Stimulated activated CD8-positive, alpha-beta memory T cell treated with anti-CD3 and anti-CD28 coated beads, Interleukin-15, amount 100 ng/mL, for 4 hours (primary cell): Measurements from ENCODE around the gene FRMPD4.

Source experiments
- DNase-seq, 2 donors: peaks; one replicate each; pipeline ENCODE4 v3.0.0-alpha.2; 2020; ENCODE audit warnings: low read depth in 2 of 2

The FRMPD4 gene

GRCh38 chrX:12439416-12439815 lies 301.1 kb downstream of the FRMPD4 start:
- no peak for DNase-seq

DNA sequence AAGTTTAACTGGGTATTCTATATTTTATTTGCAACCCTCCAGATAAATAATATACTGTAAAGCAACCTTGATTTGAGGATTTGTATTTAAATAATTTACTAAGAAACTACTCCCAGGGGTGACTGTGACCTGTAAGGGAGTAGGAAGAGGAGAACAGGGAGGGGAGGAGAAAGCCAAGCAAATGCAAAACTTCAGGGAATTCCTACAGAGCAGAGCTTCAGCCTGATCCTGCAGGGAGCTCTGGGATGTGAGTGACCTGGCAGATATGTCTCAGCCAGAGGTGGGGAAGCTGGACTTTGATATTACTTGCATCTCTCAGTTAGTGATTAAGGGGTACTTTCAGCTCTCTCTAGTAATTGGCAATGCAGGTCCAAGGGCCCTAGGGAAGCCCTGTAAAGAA lies 302.0 kb downstream of the FRMPD4 start:
- no peak for DNase-seq

DNA sequence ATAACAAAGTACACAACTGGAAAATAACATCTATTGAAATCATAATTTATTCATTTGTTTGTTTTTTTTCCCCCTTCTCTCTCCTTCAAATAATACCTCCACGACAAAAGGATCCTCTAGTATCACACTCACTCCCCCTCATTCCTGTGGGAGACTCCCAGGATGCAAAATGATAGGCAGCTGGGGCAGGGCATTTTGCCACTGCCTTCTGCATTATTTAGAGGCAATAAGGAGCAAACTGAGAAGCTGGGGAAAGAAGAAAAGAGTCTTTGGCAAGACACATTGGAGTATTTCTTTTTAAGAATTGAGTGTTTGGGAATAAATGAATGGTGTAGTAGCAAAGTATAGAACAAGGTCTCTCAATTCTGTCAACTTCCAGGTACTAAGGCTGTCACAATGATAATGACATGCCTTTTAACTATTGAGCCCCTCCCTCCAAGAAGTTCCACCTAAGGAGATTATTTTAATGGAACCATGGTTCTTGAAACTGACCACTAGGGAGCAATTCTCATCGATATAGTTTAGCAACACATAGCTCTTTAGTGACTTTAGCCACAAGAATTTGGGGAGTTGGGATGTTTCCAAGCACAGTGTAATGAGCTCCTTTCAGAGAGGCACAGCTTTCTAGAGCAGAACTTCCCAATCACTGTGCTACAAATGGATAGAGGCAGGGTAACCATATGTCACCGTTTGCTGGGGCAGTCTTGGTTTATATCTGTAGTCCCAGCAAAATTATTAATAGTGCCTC lies 303.3 kb downstream of the FRMPD4 start:
- DNase-seq = no peak

DNA sequence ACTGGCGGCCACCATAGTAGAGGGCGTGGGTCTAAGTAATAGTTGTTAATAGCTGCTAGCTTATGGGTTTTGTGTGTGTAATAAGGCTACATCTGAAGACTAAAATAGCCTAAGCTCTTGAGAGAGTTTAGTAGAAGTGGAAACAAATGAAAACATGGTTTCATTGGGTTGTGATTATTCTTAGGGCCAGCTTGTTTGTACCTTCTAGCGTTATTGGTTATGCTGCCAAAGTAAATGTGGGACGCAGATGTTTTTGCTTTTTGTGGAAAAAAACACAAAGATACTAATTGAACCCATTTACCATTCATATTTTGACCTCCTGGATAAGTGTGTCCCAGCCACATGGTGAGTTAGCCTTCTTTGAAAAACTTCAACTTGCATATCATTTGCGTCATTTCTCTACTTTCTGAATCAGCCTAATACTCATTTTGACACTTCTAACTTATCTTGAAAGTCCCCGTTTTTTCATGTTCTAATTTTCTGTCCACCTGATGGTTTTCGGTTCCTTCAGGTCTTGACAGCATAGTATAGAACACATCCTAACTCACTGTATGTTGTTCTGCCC lies 305.3 kb downstream of the FRMPD4 start:
- DNase-seq = no peak

DNA sequence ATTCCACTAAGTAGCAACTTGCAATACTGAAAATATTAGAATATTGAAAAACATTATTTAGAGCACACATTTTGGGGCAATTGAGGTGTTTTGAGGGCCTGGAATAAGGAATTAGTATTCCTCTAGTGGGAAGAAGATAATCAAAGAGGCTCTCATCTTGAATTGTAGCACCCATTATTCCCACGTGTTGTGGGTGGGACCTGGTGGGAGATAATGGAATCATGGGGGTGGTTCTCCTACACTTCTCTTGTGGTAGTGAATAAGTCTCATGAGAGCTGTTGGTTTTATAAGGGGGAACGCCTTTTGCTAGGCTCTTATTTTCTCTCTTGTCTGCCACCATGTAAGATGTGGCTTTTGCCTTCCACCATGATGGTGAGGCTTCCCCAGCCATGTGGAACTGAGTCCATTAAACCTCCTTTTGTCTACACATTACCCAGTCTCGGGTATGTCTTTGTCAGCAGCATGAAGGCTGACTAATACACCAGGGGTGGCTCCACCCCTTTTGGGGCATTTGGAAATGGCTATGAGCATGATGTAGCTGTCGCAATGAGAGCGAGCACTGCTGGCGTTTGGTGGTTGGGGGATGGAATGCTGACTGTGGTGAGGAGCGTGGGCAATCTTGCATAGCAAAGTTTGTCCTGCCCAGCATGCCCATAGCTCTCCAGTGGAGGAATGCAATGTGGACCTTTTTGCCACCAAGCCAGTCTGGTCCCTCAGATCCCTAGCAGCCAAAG lies 308.2 kb downstream of the FRMPD4 start:
- no peak for DNase-seq

DNA sequence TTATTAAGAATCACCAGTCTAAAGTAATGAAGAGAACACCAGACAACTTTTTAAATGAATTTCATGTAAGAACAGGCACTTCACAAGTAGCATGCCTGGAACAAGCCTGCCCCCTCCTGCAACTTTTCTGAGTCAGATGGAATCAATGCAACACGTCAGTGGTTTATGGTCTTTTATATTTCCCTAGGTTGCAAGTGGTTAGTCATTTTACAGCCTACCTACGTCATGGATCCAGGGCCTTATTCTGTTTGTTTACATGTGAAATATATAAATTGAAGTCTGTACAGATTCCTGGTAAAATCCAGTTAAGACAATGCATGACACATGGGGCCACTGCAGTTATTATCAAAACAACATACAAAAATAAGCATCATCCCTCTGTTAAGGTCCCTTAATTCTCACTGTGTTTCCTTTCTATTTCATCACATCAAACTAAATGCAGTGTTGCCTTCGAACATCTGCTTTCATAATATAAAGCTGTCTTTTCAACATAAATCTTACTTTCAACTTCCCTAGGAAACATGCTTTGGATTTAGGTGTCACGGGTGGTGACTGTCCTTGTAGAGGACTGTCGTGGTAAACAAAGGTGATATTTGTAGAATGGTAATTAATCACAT lies 309.3 kb downstream of the FRMPD4 start:
- DNase-seq = no peak

DNA sequence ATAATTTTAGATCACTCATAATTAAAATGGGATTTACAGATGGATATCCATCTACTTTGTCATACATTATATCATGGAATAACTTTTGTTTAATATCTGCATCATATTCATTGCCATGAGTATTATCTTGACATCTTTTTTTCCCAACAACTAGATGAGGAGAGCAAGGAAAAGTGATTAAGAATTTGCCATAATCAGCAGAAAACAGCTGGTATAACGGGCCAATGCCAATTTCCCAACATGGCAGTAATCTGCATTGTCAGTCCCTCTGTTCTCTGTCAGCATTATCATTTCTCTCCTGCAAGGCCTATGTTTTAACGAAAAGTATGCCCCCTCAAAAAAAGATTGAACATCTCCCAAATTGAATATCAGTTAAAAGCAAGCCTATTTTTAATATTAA lies 314.0 kb downstream of the FRMPD4 start:
- DNase-seq = no peak

DNA sequence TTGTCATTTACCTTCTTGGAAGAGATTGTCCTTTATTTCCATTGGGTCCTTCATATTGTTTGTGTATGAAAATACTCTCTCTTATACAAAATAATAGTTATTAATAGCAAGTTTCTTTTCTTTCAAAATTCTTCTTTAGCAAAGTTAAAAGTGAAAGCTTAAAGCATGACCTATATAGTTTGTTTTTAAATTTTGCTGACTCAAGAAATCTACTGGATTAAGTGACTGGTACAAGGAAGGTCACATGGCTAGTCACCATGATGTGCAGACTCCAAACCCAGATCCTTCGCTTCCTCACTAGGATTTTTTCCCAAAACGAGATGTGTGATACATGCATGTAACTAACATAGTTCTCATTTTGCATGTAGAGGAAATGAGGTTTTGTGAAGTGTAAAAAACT lies 322.7 kb downstream of the FRMPD4 start:
- DNase-seq = no peak

DNA sequence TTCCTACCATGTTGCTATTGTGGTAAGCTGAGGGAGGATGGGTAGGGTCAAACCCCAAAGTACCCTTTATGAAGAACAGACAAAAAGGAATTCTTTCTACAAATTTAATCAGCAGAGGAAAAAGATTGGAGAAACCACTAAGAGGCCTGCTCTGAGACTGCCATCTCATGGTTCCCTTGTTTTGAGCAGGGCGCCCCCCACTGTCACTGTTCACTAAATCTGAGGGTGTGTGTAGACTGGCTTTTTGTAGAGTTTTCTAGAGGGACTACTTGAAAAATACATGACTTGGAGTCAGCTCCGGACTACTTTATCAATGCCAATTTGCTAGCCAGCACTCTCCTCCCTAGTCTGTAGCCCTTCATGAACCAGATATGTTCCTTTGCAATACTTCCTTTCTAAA lies 324.8 kb downstream of the FRMPD4 start:
- DNase-seq = no peak

- DNase-seq = no peak
Observed at GRCh38 chrX:12463873-12464272, 325.6 kb downstream of the FRMPD4 start.

GRCh38 chrX:12467321-12467720 lies 329.0 kb downstream of the FRMPD4 start:
- no peak for DNase-seq

DNA sequence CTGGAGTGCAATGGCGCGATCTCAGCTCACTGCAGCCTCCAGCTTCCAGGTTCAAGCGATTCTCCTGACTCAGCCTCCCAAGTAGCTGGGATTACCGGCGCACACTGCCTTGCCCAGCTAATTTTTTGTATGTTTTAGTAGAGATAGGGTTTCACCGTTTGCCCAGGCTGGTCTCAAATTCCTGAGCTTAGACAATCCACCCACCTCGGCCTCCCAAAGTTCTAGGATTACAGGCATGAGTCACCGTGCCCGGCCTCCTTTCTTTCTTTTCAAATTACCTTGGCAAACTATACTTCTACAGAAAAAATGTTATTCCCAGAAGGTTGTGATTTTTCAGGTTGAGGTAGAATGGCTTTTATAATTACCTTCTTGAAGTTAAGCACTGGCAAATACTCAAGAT lies 331.0 kb downstream of the FRMPD4 start:
- DNase-seq = no peak

GRCh38 chrX:12471061-12471460 lies 332.8 kb downstream of the FRMPD4 start:
- no peak for DNase-seq

GRCh38 chrX:12480956-12481355 lies 342.7 kb downstream of the FRMPD4 start:
- no peak for DNase-seq

DNA sequence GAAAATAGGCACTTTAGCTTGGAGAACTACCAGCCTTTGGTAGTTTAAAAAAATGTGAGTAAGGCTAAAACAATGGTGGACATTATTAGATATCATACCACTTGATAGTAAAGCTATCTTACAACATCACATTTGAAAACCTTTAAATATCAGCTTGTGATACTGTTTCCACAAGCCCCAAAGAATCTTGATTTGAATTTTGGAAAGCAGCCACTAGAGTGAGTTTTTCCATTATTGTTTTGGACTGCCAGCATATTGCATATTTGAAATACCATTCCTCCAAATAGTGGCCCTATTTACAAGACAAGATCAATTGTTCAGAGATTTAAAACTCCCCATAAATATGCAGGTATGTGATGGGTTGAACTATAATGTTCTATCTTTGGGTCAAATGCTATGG lies 349.9 kb downstream of the FRMPD4 start:
- DNase-seq = no peak

- no peak for DNase-seq
Observed at GRCh38 chrX:12488771-12489170, 350.5 kb downstream of the FRMPD4 start.

- no peak for DNase-seq
Observed at GRCh38 chrX:12489341-12489740, 351.1 kb downstream of the FRMPD4 start.

GRCh38 chrX:12494400-12495138 lies 356.3 kb downstream of the FRMPD4 start:
- no peak for DNase-seq

- no peak for DNase-seq
Observed at GRCh38 chrX:12496343-12496742, 358.1 kb downstream of the FRMPD4 start.

- DNase-seq = no peak
Observed at GRCh38 chrX:12497832-12498591, 359.7 kb downstream of the FRMPD4 start.

- no peak for DNase-seq
Observed at GRCh38 chrX:12505127-12505526, 366.9 kb downstream of the FRMPD4 start.
